HG03439 (cell line): ENCODE data around the gene MPRIP.
"Not testable (repeated sequence)": the region's sequence is repeated elsewhere in the genome, so short reads cannot be mapped to it uniquely, and the experiment has no call there.

ENCODE experiments used
- ATAC-seq: cut with Tn5 transposase; IDR thresholded peaks from one replicate; pipeline ENCODE4 v1.9.1; 2021; ENCODE audit warnings: mild to moderate bottlenecking, moderate library complexity; ENCODE audit not compliant: unreplicated experiment

MPRIP gene, protein sequence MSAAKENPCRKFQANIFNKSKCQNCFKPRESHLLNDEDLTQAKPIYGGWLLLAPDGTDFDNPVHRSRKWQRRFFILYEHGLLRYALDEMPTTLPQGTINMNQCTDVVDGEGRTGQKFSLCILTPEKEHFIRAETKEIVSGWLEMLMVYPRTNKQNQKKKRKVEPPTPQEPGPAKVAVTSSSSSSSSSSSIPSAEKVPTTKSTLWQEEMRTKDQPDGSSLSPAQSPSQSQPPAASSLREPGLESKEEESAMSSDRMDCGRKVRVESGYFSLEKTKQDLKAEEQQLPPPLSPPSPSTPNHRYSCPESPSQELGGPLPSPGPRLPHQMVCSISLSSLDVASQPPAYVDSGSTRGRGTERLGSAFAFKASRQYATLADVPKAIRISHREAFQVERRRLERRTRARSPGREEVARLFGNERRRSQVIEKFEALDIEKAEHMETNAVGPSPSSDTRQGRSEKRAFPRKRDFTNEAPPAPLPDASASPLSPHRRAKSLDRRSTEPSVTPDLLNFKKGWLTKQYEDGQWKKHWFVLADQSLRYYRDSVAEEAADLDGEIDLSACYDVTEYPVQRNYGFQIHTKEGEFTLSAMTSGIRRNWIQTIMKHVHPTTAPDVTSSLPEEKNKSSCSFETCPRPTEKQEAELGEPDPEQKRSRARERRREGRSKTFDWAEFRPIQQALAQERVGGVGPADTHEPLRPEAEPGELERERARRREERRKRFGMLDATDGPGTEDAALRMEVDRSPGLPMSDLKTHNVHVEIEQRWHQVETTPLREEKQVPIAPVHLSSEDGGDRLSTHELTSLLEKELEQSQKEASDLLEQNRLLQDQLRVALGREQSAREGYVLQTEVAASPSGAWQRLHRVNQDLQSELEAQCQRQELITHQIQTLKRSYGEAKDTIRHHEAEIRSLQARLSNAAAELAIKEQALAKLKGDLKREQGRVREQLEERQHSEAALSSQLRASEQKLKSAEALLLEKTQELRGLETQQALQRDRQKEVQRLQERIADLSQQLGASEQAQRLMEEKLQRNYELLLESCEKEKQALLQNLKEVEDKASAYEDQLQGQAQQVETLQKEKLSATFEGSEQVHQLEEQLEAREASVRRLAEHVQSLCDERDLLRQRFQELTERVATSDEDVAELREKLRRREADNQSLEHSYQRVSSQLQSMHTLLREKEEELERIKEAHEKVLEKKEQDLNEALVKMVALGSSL (N-terminal part only)

DNA sequence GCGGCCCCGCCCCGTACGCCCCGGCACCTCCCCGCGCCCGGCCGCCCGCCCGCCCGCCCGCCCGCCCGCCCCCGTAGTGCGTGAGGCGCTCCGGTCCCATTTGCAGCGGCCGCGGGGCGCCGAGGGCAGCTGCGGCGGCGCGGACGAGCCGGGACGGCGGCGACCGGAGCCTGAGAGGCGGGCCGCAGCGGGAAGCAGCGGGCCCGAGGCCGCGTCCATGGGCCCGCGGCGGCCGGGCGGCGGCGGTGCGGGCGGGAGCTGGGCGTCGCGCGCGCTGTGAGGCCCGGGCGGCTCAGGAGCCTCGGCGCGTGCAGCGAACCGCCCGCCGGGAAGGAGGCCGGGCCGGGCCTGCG lies at the start of gene MPRIP:
Gene MPRIP (plus strand): TSS at position 74 of the 353 bp plus-strand sequence. CDS start 392 bp downstream, outside the sequence.
- ATAC-seq = peak; percentile 4

DNA sequence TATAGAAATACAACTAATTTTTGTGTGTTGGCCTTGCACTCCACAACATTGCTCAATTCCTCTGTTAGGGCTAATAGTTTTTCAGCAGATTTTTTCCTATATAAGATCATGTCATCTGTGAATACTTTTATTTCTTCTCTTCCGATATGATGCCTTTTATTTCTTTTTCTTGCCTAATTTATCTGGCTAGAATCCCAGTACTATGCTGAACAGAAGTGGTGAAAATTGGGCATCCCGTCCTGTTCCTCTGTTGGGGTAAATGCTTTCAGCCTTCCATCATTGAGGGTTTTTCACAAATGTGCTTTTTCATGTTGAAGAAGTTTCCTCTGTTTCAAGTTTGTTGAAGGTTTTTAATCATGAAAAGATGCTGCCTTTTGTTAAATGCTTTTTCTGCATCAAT lies 47.6 kb upstream of the MPRIP start:
- no peak for ATAC-seq

DNA sequence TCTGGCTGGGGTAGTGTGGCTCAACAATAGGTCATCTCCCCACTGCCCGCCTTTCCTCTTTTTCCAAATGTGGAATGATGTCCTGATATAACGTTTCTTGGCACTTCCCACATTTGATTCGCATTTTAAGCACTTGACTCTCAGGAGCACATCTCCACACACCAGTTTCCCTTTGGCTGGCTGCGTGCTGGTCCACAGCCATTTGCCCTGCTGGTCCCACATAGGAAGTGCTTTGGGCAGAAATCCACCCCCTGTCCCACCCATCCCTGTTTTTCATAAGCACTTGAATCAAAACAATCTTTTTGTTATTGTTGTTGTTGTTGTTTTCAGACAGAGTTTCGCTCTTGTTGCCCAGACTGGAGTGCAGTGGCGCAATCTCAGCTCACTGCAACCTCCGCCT lies 46.3 kb upstream of the MPRIP start:
- ATAC-seq = no peak

DNA sequence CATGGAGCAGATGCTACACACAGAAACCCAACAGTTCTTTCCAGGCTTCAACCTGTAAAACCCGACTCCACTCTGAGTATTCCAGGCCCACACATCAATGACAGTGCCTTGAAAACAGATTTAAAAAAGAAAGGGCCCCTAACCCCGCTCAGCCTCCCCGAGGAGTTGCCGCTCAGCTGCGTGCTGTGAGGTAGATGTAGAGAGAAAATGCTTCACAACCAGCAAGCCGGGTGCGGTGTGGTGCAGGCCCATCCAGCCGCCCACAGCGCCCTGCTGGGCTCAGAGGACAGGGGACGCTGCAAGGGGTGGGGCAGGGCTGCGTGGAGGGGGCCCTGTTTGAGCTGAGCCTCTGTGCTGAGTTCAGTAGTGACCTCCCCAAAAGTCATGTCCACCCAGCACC lies 45.5 kb upstream of the MPRIP start:
- ATAC-seq = not testable (repeated sequence)

DNA sequence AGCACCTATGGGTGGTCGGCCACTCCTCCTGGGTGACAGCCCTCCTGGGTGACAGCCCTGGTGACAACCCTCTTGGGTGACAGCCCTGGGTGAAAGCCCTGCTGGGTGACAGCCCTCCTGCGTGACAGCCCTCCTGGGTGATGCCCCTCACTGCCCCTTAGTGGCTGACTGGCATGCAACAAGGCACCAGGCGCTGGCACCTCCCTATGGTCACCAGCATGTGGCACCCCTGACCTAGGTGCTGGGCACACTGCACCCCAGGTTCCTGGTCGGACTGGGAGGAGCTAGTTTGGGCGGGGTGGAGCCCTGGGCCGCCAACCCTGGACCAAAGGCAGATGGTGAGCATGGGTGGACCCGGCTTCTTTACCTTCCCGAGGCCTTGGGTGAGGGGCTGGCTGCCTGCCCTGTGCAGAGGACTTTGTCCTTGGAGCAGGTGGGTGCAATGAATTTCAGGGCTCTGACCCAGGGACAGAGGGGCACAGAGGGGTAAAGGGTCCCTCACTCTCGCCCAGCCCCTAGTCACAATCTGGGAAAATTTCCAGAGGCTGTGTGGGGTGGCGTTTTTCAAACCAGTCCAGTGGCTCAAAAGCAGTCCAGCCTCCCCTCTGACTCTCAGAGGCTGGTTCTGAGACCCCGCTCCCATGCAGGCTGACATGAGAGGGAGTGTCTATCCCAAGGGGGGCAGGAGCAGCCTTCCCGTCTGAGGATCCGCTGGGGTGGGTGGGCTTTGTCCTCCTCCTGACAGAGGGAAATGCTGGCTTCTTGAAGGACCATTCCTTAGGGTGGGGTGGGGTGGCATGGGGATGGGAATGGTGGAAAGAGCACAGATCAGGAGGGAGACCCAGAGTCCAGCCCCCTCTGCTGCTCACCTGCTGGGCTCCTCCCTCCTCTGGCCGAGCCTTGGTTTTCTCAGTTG lies 44.5 kb upstream of the MPRIP start:
- ATAC-seq = no peak

DNA sequence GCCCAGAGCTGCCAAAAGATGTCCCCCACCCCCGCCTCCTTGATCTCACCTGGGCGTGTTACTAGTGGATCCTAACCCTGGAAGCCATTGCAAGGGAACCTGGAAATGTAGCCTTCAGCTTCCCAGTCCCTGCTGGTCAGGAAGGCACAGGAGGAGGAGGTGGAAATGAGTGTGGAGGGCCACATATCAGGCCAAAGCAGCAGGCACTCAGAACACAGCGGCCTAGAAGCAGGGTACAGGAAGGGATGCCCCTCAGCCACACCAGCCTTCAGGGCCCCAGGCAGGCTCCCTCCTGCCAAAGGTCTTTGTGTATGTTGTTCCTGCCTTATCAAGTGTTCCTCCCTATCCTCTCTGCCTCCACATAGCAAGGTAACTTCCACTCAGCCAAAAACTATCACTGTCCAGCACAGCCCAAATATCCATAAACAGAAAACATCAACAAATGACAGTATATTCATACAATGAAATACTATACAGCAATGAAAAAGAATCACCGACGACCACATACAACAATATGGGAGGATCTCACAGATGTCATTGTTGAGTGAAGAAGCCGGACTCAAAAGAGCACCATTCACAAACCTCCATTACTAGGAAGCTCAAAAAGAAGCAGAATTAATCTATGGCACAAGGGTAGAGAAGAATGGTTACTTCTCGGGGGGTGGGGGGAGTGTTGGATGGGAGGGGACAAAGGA lies 42.2 kb upstream of the MPRIP start:
- ATAC-seq = no peak

DNA sequence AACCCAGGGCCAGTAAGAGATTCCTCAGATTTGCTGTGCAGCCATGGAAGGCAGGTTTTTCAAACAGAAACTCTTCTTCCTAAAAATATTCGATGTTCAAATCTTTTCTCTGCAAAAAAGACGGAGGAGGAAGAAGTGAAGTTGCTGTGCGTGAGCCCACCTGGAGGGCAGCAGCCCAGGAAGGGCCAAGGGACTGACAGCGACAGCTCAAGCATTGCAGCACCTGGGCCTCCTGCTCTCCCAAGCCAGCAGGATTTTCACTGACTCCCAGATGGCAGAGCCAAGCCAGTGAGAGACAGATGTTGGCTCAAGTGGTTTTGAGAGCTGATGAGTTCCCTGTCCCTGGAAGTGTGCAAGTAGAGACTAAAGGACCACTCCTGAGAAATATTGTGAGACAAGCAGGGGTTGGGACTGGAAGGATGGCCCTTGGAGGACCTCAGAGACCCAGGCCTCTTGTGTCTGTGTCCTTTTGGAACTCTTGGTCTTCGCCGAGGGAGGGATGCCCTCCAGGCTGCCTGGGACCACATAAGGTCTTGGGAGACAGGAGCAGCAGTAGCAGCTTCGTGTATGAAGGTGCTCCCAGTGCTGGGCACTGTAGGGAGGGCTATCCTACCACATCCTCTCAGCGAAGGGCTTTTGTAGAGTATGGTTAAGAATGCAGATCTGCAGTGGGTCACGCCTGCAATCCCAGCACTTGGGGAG lies 41.0 kb upstream of the MPRIP start:
- no peak for ATAC-seq

DNA sequence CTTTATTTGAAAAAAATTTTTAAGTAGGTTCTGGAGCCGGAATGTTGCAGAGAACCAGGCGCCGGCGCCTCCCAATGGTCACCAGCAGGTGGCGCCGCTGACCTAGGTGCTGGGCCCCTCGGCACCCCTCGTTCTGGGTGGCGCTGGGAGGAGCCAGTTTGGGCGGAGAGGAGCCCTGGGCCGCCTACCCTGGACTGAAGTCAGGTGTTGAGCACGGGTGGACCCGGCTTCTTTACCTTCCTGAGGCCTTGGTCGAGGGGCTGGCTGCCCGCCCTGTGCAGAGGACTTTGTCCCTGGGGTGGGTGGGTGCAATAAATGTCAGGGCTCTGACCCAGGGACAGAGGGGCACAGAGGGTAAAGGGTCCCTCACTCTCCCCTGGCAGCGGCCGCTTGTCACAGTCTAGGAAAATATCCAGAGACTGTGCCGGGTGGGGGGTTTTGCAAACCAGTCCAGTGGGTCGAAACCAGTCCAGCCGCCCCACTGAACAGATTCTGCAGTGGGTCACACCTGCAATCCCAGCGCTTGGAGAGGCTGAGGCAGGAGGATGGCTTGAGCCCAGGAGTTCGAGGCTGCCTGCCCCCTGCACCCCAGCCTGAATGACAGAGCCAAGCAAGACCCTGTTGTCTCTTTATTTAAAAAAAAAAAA lies 40.3 kb upstream of the MPRIP start:
- peak; percentile 55 for ATAC-seq

DNA sequence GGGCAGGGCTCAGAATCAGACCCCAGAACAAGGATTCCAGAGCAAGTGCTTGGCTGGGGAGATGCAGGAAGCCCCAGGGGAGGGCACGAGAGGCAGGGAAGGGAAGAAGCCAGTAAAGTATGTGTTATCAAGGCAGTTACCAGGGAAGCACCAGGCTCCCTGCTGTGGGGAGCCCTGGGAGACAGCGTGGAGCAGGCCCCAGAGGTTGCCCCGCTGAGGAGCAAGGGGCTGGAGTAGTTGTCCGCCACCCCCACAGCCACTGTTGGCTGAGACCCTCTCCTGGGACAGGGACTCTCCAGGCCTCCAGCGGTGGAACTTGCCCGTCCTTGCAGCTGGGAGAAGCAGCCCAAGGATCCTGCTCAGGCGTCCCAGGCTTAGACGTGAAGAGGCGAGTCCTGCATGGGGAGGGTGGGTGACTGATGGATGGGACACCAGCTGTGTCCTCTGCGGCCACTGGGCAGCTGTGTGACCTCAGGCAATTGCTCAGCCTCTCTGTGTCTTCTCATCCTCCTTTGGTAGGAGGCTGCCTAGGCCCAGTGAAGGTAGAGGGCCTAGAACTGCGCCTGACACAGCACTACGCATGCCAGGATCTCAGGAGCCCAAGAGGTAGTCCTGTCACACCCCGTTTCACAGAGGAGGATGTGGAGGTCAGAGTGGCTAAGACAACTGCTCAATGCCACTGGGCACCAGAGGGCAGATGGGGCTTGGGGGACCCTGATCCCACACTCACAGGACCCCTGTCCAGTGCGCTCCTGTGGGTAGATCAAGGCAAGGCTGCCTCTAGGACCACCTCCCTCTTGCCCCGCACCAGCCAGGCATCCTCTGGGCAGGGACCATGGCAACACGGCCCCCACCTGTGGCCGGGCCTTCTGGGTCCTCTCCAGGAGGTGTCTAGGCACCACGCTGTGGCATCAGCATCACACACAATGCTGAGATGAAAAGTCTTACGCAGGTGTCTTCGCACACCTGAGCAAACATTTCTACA lies 39.2 kb upstream of the MPRIP start:
- not testable (repeated sequence) for ATAC-seq

DNA sequence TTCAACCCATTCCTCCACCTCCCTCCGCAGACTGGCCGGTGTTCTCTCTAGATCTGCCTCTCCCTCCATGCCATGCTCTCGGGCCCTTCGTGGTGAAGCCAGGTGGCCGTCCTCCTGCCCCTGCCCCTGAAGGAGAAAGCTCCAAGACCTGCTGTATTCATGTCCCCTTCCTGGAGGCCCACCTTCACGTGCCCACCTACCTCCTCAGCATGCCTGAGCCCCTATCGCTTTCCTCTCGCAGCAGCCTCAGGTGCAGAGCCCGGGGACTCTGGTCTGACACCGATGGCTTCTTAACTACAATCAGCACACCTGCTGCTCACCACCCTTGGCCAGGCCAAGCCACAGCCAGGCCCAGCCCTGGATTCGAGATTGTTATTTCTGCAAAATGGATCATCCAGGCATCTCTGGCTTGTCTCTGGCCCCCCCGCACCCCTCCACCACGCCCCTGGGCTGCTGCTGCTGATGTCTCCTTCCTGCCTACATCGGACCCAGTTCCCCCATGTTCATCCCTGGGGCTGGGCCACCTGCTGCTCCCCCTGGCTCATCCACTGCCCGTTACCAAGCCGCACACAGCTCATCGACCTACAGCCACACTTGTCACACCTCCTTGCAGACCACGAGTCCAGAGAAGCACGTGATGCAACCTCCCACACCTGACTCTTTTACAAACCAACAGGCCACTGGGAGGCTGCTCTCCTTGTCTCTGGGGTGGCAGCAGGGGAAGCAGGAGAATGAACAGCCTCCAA lies 37.8 kb upstream of the MPRIP start:
- no peak for ATAC-seq

DNA sequence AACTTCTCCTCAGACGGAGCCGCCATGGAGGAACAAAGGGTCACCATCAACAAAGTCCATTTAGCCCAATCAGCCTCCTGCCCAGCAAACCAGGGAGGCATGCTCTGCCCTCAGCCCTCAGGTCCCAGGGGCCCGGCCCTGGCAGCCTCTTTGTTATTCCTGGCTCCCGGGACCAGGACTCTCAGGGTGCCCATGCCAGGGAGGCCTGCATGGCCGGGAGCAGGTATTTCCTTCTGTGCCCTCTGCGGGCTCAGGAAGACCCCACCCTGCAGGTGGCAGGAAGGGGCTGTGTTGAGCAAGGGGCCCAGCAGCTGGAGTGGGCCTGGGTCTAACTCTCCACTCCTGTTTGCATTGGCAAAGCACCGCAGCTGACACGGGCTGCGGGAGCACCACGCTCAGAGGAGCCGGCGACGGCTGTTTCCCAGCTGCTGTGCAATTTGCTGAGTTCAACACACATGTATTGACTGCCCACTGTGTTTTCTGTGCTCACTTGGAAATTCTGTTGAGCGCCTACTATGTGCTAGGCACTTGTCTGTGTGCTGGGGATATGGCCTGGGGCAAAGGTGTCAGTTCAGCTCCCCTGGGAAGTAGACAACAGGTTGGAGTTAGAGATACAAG lies 37.2 kb upstream of the MPRIP start:
- not testable (repeated sequence) for ATAC-seq

DNA sequence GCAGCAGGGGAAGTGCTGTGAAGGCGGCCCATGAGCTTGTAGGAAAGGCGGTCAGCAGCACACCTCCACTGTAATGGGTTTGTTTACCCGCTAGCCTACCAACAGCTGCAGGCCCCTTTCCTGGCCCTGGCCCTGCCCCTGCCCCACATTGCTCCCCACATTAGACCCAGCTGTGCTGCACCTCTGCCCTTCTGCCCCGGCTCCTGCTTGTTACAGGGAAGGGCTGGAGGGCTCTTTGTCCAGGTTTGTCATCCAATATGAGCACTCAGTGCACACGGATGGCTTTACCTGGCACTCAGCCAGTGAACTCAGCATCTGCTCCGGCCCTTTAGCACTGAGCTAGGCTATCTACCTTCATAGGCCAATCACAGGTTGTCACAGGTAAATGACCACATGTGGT lies 34.4 kb upstream of the MPRIP start:
- not testable (repeated sequence) for ATAC-seq

DNA sequence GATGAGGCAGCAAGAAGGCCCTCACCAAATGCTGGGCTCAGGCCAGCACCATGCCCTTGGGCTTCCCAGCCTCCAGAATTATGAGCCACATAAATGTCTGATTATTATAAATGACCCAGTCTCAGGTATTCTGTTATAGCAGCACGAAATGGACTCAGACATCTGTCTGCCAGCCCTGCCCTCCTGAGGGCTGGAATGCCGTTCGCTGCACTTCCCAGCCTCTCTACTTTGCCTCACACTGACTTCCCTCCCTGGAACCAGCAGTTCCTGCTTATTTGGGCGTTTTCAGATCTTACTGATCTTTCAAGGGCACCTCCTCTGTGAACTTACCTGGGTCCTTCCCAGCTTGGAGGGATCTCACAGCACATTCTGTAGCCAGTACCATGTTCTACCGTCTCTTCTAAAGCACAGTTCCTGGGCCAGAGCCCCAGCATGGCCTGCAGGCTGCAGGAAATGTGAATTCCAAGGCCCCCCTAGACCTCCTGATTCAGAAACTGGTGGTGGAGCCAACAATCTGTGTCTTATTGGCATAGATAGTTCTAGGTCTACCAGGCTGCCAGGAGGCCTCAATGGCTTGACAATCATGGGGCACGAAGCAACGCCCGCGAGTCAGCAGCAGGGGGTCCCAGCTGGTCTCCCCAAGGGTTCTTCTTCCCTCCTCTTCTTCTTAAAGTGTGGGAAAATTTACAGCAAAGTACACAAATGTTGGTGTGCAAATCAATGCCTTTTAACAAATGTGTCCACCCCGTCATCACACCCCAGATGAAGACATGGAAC lies 33.4 kb upstream of the MPRIP start:
- not testable (repeated sequence) for ATAC-seq

DNA sequence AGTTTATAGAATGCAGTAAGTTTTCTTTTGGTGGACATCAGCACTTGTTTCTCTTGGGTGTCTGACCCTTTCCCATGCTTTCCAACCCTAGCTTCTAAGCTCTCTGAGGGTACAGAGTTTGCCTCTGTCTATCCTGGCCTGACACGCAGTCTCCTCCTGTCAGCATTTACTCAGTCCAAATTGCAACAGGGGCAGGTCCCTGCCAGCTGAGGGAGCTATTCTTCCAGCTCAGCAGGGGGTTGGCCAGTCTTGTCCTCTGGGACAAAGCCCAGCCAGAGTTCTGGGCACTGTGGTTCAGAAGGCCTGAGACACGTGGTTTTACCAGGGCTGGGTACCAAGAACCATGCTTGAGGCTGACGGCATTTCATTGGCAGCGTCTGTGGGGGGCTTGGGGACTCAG lies 32.3 kb upstream of the MPRIP start:
- not testable (repeated sequence) for ATAC-seq

DNA sequence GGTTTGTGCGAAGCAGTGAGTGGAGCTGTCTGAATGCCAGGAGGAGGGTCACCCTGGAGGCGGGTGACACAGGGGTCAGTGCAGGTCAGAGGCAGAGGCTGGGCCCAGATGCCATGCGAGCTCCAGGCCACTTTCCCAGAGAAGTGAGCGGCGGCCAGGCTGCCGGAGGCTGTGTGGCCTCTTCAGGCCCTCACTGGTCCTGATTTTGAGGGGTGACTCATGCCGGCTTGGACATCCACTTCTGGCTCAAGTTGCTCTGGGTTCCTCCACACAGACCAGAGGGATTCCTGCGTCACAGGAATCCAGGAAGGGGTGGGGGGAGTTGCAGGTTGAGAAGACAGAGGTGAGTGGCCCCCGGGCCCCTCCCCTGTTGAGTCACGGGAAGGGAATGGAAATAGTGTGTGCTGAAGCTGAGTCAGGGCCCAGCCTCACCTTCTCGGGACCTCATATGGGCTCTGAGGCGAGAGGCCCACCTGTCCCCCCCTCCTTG lies 31.7 kb upstream of the MPRIP start:
- ATAC-seq = not testable (repeated sequence)
